Endothelial cell (in vitro differentiated cells): ENCODE measurements around the gene METTL21C. TPM values are rescaled to one million over a fixed set of nuclear protein-coding genes. Genes with fewer than 3 reads are reported as not detected.

Experiments
- DNase-seq: peaks from one replicate; pipeline ENCODE4 v3.0.0; 2021; ENCODE audit warnings: low spot score
- H3K27ac Mint-ChIP-seq: one replicate; pipeline ENCODE4 v1.8.0; 2021; ENCODE audit warnings: mixed read lengths, inconsistent platforms; ENCODE audit not compliant: unreplicated experiment
- H3K27me3 Mint-ChIP-seq: one replicate; pipeline ENCODE4 v1.8.0; 2021; ENCODE audit warnings: mild to moderate bottlenecking, moderate library complexity, mixed read lengths, inconsistent platforms; ENCODE audit not compliant: unreplicated experiment
- H3K36me3 Mint-ChIP-seq: one replicate; pipeline ENCODE4 v1.8.0; 2021; ENCODE audit warnings: mild to moderate bottlenecking, low read depth, mixed read lengths, inconsistent platforms; ENCODE audit not compliant: unreplicated experiment
- H3K4me1 Mint-ChIP-seq: one replicate; pipeline ENCODE4 v1.8.0; 2021; ENCODE audit warnings: mild to moderate bottlenecking, mixed read lengths, inconsistent platforms; ENCODE audit not compliant: unreplicated experiment
- H3K4me3 Mint-ChIP-seq: one replicate; pipeline ENCODE4 v1.8.0; 2021; ENCODE audit warnings: mild to moderate bottlenecking, mixed read lengths, inconsistent platforms; ENCODE audit not compliant: unreplicated experiment
- H3K9me3 Mint-ChIP-seq: one replicate; pipeline ENCODE4 v1.8.0; 2021; ENCODE audit warnings: mixed read lengths, inconsistent platforms; ENCODE audit not compliant: unreplicated experiment
- total RNA-seq: library from RNA; stranded (reverse); fragmentation: NEBNext Ultra II Directional; extraction: Animal tissue kit (Norgen Biotek cat#: 25700); gene quantifications from one replicate; pipeline ENCODE4 v1.2.1, GENCODE V29; 2021; ENCODE audit not compliant: unreplicated experiment
- TF ChIP-seq, protein P1 (sequence below): fragments of 200-600 bp; sonication (generic); IDR thresholded peaks from one replicate; pipeline ENCODE4 v1.5.0; 2021; ENCODE audit warnings: antibody characterized with exemption; ENCODE audit not compliant: unreplicated experiment

METTL21C gene
- total RNA-seq, 1 donor from 2014 or later, result not detected

GRCh38 chr13:102667023-102667422 is 27.8 kb downstream of the METTL21C start:
- Mint-ChIP-seq H3K27ac (no peak overlapping the region), H3K9me3 (no peaks in the 10 kb centered on the region), H3K4me3 (no peak overlapping the region), H3K36me3 (peaks cover 72% of the 10 kb centered on the region), H3K27me3 (peaks cover 4% of the 10 kb centered on the region), H3K4me1 (no peaks in the 10 kb centered on the region)
- no peak for DNase-seq
- TF ChIP-seq, protein P1, sequence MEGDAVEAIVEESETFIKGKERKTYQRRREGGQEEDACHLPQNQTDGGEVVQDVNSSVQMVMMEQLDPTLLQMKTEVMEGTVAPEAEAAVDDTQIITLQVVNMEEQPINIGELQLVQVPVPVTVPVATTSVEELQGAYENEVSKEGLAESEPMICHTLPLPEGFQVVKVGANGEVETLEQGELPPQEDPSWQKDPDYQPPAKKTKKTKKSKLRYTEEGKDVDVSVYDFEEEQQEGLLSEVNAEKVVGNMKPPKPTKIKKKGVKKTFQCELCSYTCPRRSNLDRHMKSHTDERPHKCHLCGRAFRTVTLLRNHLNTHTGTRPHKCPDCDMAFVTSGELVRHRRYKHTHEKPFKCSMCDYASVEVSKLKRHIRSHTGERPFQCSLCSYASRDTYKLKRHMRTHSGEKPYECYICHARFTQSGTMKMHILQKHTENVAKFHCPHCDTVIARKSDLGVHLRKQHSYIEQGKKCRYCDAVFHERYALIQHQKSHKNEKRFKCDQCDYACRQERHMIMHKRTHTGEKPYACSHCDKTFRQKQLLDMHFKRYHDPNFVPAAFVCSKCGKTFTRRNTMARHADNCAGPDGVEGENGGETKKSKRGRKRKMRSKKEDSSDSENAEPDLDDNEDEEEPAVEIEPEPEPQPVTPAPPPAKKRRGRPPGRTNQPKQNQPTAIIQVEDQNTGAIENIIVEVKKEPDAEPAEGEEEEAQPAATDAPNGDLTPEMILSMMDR, result no peak

- Mint-ChIP-seq H3K27me3 (no peaks in the 10 kb centered on the region), H3K36me3 (peaks cover 22% of the 10 kb centered on the region), H3K4me1 (no peaks in the 10 kb centered on the region), H3K9me3 (no peaks in the 10 kb centered on the region), H3K27ac (no peak overlapping the region), H3K4me3 (no peak overlapping the region)
- TF ChIP-seq, protein P1, result no peak
- DNase-seq, result no peak
These were observed 35.6 kb downstream of the METTL21C start for GRCh38 chr13:102659168-102659713.

DNA sequence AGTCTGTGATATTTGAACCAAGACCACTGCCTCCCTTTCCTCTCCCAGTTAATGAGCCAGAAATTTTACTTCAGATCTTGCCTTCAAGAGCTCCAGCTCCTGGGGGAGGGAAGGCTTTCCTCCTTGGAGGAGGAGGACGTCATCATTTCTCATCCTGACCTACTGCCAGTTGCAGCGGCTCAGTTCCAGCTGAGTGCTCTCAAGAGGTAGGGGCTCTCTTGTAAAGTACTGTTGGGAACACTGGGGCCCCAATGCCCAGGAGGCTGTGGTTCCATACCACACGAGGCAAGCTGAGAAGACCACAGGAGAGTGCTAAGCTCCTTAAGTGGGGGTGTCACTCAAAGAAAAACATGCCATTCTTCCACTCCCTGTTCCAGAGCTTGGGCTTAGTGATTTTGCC is 36.2 kb downstream of the METTL21C start:
- H3K4me1 Mint-ChIP-seq, result no peaks in the 10 kb centered on the region
- H3K4me3 Mint-ChIP-seq, result no peak overlapping the region
- no peaks in the 10 kb centered on the region for H3K27me3 Mint-ChIP-seq
- H3K9me3 Mint-ChIP-seq, result no peaks in the 10 kb centered on the region
- TF ChIP-seq, protein P1, result no peak
- no peak overlapping the region for H3K27ac Mint-ChIP-seq
- H3K36me3 Mint-ChIP-seq, result peaks cover 18% of the 10 kb centered on the region
- no peak for DNase-seq

DNA sequence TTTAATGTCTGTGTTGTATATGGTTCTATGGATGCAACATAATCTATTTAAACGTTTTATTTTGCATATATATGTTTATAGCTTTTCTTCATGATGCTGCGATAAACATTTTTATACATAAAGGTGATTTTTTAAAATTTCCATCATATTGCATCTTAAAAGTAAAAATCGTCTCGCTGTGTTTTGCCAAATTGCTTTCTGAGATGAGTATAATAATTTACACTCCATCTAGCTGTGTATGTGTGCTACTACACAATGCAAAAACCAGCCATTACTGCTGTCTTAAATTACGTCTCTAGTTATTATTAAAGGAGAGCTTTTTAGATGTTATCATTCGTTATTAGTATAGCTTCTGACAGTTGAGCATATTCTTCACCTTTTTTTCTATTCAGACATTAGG is 37.2 kb downstream of the METTL21C start:
- no peaks in the 10 kb centered on the region for H3K27me3 Mint-ChIP-seq
- no peak overlapping the region for H3K4me3 Mint-ChIP-seq
- TF ChIP-seq, protein P1, result peak; percentile 52
- H3K9me3 Mint-ChIP-seq, result no peaks in the 10 kb centered on the region
- no peaks in the 10 kb centered on the region for H3K4me1 Mint-ChIP-seq
- H3K36me3 Mint-ChIP-seq, result peaks cover 14% of the 10 kb centered on the region
- H3K27ac Mint-ChIP-seq, result no peak overlapping the region
- no peak for DNase-seq

DNA sequence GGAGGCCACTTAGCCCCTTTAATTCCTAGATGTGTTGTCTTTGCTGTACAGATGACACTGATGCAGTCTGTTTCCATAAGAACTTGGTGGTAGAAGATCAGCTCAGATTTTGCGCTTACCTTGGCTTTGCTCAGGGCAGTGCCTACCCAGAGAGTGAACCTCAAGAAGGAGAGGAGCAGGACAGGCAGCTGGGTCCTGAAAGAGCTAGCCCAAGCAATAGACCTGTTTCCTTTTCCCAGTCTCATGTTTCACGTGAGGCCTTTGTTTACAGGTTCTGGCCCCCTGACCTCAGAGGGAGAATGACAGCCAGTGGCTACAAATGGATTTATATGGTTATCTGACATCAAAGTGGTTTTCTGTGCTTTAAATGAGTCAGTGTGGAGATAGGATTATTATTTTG is 40.1 kb downstream of the METTL21C start:
- Mint-ChIP-seq H3K4me3 (no peak overlapping the region), H3K9me3 (no peaks in the 10 kb centered on the region), H3K27ac (no peak overlapping the region), H3K27me3 (no peaks in the 10 kb centered on the region), H3K36me3 (peaks cover 19% of the 10 kb centered on the region), H3K4me1 (no peaks in the 10 kb centered on the region)
- TF ChIP-seq, protein P1, result no peak
- peak; percentile 10 for DNase-seq
